Hepatocyte (in vitro differentiated cells): Measurements from ENCODE around the gene GALNT5.

Experiments
- CTCF ChIP-seq: fragments of 200-600 bp; sonication (generic); IDR thresholded peaks from 2 replicates; pipeline ENCODE4 v1.5.1; 2016; ENCODE audit warnings: antibody characterized with exemption, mild to moderate bottlenecking; ENCODE audit not compliant: poor library complexity
- EZH2 ChIP-seq: fragments of 200-600 bp; sonication (generic); IDR thresholded peaks from 2 replicates; pipeline ENCODE4 v1.6.1; 2016; ENCODE audit warnings: antibody characterized with exemption, mild to moderate bottlenecking, borderline replicate concordance
- EZH2phosphoT487 ChIP-seq: fragments of 200-600 bp; sonication (generic); IDR thresholded peaks from one replicate; pipeline ENCODE4 v1.6.1; 2018; ENCODE audit warnings: antibody characterized with exemption, mild to moderate bottlenecking, low read depth, moderate library complexity; ENCODE audit not compliant: unreplicated experiment, severe bottlenecking

- TF ChIP-seq CTCF (no peak), EZH2 (no peak), EZH2phosphoT487 (no peak)
Observed at GRCh38 chr2:157236404-157236803, 21.1 kb upstream of the GALNT5 start.
